Measurements from ENCODE around the gene ADAMTSL3.

- TF ChIP-seq RAD21 (IDR thresholded peaks at IDR 0.05) (no peak), REST (IDR thresholded peaks at IDR 0.05) (no peak), SP1 (IDR thresholded peaks at IDR 0.05) (no peak), TAF1 (conservative IDR thresholded peaks at IDR 0.05) (no peak), YY1 (IDR thresholded peaks at IDR 0.05) (no peak), GABPA (IDR thresholded peaks at IDR 0.05 in 1 of 2, conservative IDR thresholded peaks at IDR 0.05 in 1 of 2) (no peak), FOXA1 (IDR thresholded peaks at IDR 0.05) (no peak), JUND (IDR thresholded peaks at IDR 0.05) (no peak), RXRA (IDR thresholded peaks at IDR 0.05) (no peak), EGR1 (IDR thresholded peaks at IDR 0.05; ENCODE audit: low read depth in 2 of 2) (no peak)
- TF ChIP-seq, protein P1, sequence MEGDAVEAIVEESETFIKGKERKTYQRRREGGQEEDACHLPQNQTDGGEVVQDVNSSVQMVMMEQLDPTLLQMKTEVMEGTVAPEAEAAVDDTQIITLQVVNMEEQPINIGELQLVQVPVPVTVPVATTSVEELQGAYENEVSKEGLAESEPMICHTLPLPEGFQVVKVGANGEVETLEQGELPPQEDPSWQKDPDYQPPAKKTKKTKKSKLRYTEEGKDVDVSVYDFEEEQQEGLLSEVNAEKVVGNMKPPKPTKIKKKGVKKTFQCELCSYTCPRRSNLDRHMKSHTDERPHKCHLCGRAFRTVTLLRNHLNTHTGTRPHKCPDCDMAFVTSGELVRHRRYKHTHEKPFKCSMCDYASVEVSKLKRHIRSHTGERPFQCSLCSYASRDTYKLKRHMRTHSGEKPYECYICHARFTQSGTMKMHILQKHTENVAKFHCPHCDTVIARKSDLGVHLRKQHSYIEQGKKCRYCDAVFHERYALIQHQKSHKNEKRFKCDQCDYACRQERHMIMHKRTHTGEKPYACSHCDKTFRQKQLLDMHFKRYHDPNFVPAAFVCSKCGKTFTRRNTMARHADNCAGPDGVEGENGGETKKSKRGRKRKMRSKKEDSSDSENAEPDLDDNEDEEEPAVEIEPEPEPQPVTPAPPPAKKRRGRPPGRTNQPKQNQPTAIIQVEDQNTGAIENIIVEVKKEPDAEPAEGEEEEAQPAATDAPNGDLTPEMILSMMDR (IDR thresholded peaks at IDR 0.05; ENCODE audit: low read depth, low read length, missing input control), result no peak
- TF ChIP-seq, protein P2, sequence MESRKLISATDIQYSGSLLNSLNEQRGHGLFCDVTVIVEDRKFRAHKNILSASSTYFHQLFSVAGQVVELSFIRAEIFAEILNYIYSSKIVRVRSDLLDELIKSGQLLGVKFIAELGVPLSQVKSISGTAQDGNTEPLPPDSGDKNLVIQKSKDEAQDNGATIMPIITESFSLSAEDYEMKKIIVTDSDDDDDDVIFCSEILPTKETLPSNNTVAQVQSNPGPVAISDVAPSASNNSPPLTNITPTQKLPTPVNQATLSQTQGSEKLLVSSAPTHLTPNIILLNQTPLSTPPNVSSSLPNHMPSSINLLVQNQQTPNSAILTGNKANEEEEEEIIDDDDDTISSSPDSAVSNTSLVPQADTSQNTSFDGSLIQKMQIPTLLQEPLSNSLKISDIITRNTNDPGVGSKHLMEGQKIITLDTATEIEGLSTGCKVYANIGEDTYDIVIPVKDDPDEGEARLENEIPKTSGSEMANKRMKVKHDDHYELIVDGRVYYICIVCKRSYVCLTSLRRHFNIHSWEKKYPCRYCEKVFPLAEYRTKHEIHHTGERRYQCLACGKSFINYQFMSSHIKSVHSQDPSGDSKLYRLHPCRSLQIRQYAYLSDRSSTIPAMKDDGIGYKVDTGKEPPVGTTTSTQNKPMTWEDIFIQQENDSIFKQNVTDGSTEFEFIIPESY (IDR thresholded peaks at IDR 0.05), result no peak
- TF ChIP-seq, protein P3, sequence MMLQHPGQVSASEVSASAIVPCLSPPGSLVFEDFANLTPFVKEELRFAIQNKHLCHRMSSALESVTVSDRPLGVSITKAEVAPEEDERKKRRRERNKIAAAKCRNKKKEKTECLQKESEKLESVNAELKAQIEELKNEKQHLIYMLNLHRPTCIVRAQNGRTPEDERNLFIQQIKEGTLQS (IDR thresholded peaks at IDR 0.05), result no peak
- TF ChIP-seq, protein P4, sequence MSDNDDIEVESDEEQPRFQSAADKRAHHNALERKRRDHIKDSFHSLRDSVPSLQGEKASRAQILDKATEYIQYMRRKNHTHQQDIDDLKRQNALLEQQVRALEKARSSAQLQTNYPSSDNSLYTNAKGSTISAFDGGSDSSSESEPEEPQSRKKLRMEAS (IDR thresholded peaks at IDR 0.05), result no peak
Observed at GRCh38 chr15:83714939-83715628, 61.2 kb downstream of the ADAMTSL3 start.
